SK-N-SH (cell line): Measurements from ENCODE around the gene AMDHD2. TPM values are rescaled to one million over a fixed set of nuclear protein-coding genes. Genes with fewer than 3 reads are reported as not detected.

Source experiments
- CTCF ChIA-PET: fragments of 300-600, 350-600 bp; formaldehyde crosslinking; extraction: SDS; loops from one replicate; lab custom pipeline; 2021; lab: Yijun Ruan, JAX
- POLR2A ChIA-PET: fragments of 350-600 bp; sonication (Branson Sonifier 250); formaldehyde crosslinking; extraction: SDS; loops from one replicate; lab custom pipeline; 2020; ENCODE audit warnings: antibody characterized with exemption, inconsistent platforms; lab: Yijun Ruan, JAX
- DNase-seq: peaks from one replicate; pipeline ENCODE4 v3.0.0; 2012
- H2AFZ ChIP-seq: fragments of 200-600 bp; sonication (generic); 2 replicates; pipeline ENCODE4 v1.8.1; 2016; ENCODE audit warnings: antibody characterized with exemption, mild to moderate bottlenecking, low read depth
- H3F3A ChIP-seq: fragments of 200-600 bp; sonication (generic); replicated peaks from 2 replicates; pipeline ENCODE3; 2016; ENCODE audit warnings: antibody characterized with exemption, mild to moderate bottlenecking; ENCODE audit not compliant: insufficient read depth
- H3K27ac ChIP-seq, 2 experiments: fragments of 200-500 bp in 1 of 2; fragments of 200-600 bp in 1 of 2; sonication (Bioruptor generic) in 1 of 2; sonication (generic), shearing (Covaris generic) in 1 of 2; 2 replicates each; pipeline versions ENCODE4 v1.5.1 to v1.6.1; 2014 to 2016; ENCODE audit warnings: low read depth in 2 of 2, inconsistent platforms in 1 of 2, low read length in 1 of 2, mild to moderate bottlenecking in 1 of 2, mixed read lengths in 1 of 2
- H3K27me3 ChIP-seq: fragments of 200-600 bp; sonication (generic), shearing (Covaris generic); 2 replicates; pipeline ENCODE4 v1.6.1; 2016; ENCODE audit warnings: mixed run types; ENCODE audit not compliant: insufficient read depth
- H3K36me3 ChIP-seq, 2 experiments: fragments of 200-500 bp in 1 of 2; fragments of 200-600 bp in 1 of 2; sonication (Bioruptor generic) in 1 of 2; sonication (generic) in 1 of 2; replicated peaks in 1 of 2; 2 replicates each; pipeline versions ENCODE3 to v1.5.1; 2014 to 2016; ENCODE audit warnings: low read length in 1 of 2, mild to moderate bottlenecking in 1 of 2; ENCODE audit not compliant: insufficient read depth in 2 of 2, control insufficient read depth in 1 of 2
- H3K4me1 ChIP-seq, 2 experiments: fragments of 200-500 bp in 1 of 2; fragments of 200-600 bp in 1 of 2; sonication (Bioruptor generic) in 1 of 2; sonication (generic), shearing (Covaris generic) in 1 of 2; 2 replicates each; pipeline versions ENCODE4 v1.5.1 to v1.6.1; 2014 to 2016; ENCODE audit warnings: low read depth in 1 of 2, low read length in 1 of 2, mixed run types in 1 of 2; ENCODE audit not compliant: insufficient read depth in 2 of 2, control insufficient read depth in 1 of 2
- H3K4me2 ChIP-seq: fragments of 200-600 bp; sonication (generic), shearing (Covaris generic); 2 replicates; pipeline ENCODE4 v1.6.1; 2017; ENCODE audit warnings: mixed run types
- H3K4me3 ChIP-seq, 2 experiments: fragments of 200-500 bp in 1 of 2; fragments of 200-600 bp in 1 of 2; sonication (Bioruptor generic) in 1 of 2; sonication (generic), shearing (Covaris generic) in 1 of 2; 2 replicates each; pipeline versions ENCODE4 v1.5.1 to v1.8.1; 2014 to 2016; ENCODE audit warnings: low read depth in 2 of 2, inconsistent platforms in 1 of 2, low read length in 1 of 2, mild to moderate bottlenecking in 1 of 2, mixed read lengths in 1 of 2, moderate library complexity in 1 of 2
- H3K79me2 ChIP-seq: fragments of 200-600 bp; sonication (generic); 2 replicates; pipeline ENCODE4 v1.8.1; 2017; ENCODE audit warnings: mild to moderate bottlenecking; ENCODE audit not compliant: insufficient read depth
- H3K9ac ChIP-seq: fragments of 200-600 bp; sonication (generic); 2 replicates; pipeline ENCODE4 v1.6.1; 2017; ENCODE audit warnings: mixed run types
- H3K9me2 ChIP-seq: fragments of 200-600 bp; sonication (generic); 2 replicates; pipeline ENCODE4 v1.6.1; 2017; ENCODE audit warnings: mixed run types
- H3K9me3 ChIP-seq: fragments of 200-600 bp; sonication (generic); 2 replicates; pipeline ENCODE4 v1.6.1; 2017; ENCODE audit warnings: mixed run types, mild to moderate bottlenecking, moderate library complexity
- H4K20me1 ChIP-seq: fragments of 200-600 bp; sonication (generic); 2 replicates; pipeline ENCODE4 v1.6.1; 2017; ENCODE audit warnings: mild to moderate bottlenecking, mixed run types; ENCODE audit not compliant: insufficient read depth
- CHD2 ChIP-seq: fragments of 150-350 bp; IDR thresholded peaks from 2 replicates; pipeline ENCODE4 v1.6.1; 2018; ENCODE audit warnings: low read length; ENCODE audit not compliant: partially characterized antibody
- EZH2phosphoT487 ChIP-seq: fragments of 200-600 bp; sonication (generic); IDR thresholded peaks from 2 replicates; pipeline ENCODE4 v1.6.1; 2017; ENCODE audit warnings: low read depth, mixed run types, mild to moderate bottlenecking, antibody characterized with exemption, moderate library complexity, borderline replicate concordance
- FOSL2 ChIP-seq: IDR thresholded peaks from 2 replicates; pipeline ENCODE4 v1.4.0; 2012; ENCODE audit warnings: low read depth, mild to moderate bottlenecking, moderate library complexity, borderline replicate concordance
- FOXJ3 ChIP-seq: sonication (generic); formaldehyde crosslinking; IDR thresholded peaks from 2 replicates; pipeline ENCODE4 v1.5.1; 2020; ENCODE audit warnings: mild to moderate bottlenecking, missing genetic modification reagents
- GABPA ChIP-seq: IDR thresholded peaks from 2 replicates; pipeline ENCODE4 v1.4.0; 2012; ENCODE audit warnings: low read depth, mild to moderate bottlenecking
- MEF2A ChIP-seq: IDR thresholded peaks from 2 replicates; pipeline ENCODE4 v1.4.0; 2012; ENCODE audit warnings: low read depth, borderline replicate concordance
- NFIC ChIP-seq: IDR thresholded peaks from 2 replicates; pipeline ENCODE4 v1.4.0; 2012; ENCODE audit warnings: borderline replicate concordance
- RAD21 ChIP-seq: IDR thresholded peaks from 2 replicates; pipeline ENCODE4 v1.6.1; 2012; ENCODE audit warnings: mild to moderate bottlenecking, low read length
- RCOR1 ChIP-seq: fragments of 150-350 bp; IDR thresholded peaks from 2 replicates; pipeline ENCODE4 v1.6.1; 2017; ENCODE audit warnings: antibody characterized with exemption, low read length
- RXRA ChIP-seq: IDR thresholded peaks from 2 replicates; pipeline ENCODE4 v1.4.0; 2012; ENCODE audit warnings: low read depth, mild to moderate bottlenecking, borderline replicate concordance
- TAF1 ChIP-seq: IDR thresholded peaks from 2 replicates; pipeline ENCODE4 v1.6.1; 2012; ENCODE audit warnings: low read depth, mild to moderate bottlenecking, low read length, moderate library complexity, borderline replicate concordance
- WGBS: methylation state at CpG from one replicate; pipeline ENCODE4 v1.1.6; 2017; ENCODE audit warnings: low lambda C conversion rate; 5-methylcytosine and 5-hydroxymethylcytosine counted together
- polyA plus RNA-seq, 3 experiments: library from polyadenylated mRNA; depleted of rRNA; stranded (reverse); fragments of >200 nt; gene quantifications; 2 replicates each; pipeline ENCODE4 v1.2.3, GENCODE V29; 2012
- TF ChIP-seq, protein P1 (sequence below): fragments of 150-350 bp; IDR thresholded peaks from 2 replicates; pipeline ENCODE4 v1.6.1; 2016; ENCODE audit warnings: mild to moderate bottlenecking, low read depth, low read length
- TF ChIP-seq, protein P2 (sequence below): fragments of 150-350 bp; IDR thresholded peaks from 2 replicates; pipeline ENCODE4 v1.6.1; 2017; ENCODE audit warnings: antibody characterized with exemption, low read length, low read depth, borderline replicate concordance
- TF ChIP-seq, protein P3 (sequence below): fragments of 200-600 bp; sonication (generic); IDR thresholded peaks from 2 replicates; pipeline ENCODE4 v1.6.1; 2017; ENCODE audit warnings: antibody characterized with exemption, mild to moderate bottlenecking, moderate library complexity
- TF ChIP-seq, protein P4 (sequence below): IDR thresholded peaks from 2 replicates; pipeline ENCODE4; 2012

The AMDHD2 gene
- polyA plus RNA-seq, 1 of the 3 experiments (the other 2 are of a cell fraction): 38.1 TPM

DNA sequence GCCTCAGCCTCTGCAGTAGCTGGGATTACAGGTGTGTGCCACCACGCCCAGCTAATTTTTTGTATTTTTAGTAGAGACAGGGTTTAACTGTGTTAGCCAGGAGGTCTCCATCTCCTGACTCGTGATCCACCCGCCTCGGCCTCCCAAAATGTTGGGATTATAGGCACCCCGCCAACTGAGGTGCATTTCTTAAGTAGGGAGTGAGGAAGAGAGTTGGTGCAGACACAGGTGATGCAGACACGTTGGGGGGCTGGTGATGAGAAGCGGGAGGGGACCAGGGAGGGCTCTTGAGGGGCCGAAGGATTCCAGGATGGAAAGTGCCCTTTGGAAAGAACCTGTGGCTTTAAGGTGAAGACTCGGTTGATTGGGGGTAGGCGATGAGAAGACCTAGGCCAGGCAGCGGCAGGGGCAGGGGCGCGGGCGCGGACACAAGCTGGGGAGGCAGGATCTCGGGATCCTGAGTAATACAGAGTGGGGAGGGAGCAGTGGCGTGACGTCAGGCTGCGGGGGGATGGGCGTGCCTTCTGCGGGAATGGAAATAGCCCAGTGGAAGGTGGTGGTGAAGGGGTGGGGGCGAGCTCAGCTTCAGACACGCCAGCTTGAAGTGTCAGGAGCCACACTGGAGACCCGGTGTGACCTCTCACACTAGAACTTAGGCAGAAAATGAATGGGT lies 8.9 kb upstream of the AMDHD2 start:
- Histone ChIP-seq H2AFZ (no peak overlapping the region), H3K4me1 (peaks cover 6 to 19% of the 10 kb centered on the region in 2 experiments; a peak in 3 of 4 replicates), H3K4me2 (no peak overlapping the region), H3K79me2 (peaks cover 25% of the 10 kb centered on the region), H3K36me3 (no peaks in the 10 kb centered on the region), H3K9me2 (no peaks in the 10 kb centered on the region), H3F3A (no peaks in the 10 kb centered on the region), H3K9me3 (no peaks in the 10 kb centered on the region), H3K27ac (no peak overlapping the region), H3K27me3 (no peaks in the 10 kb centered on the region), H3K4me3 (no peak overlapping the region), H4K20me1 (peaks cover 19% of the 10 kb centered on the region), H3K9ac (no peak overlapping the region)
- no peak for DNase-seq
- ChIA-PET POLR2A (no interaction called here), CTCF (interaction anchor here (1.1 to 6.6 kb wide), 3 partner anchors 10 to 82 kb away, joined by 7 to 41 read pairs (median 8); partner anchors contain the start of genes CCNF and TBC1D24)
- WGBS: 91% methylated on average over 24 of the region's 24 CpGs
- TF ChIP-seq RAD21 (no peak), TAF1 (no peak), EZH2phosphoT487 (no peak), MEF2A (no peak), FOSL2 (no peak), RCOR1 (no peak), RXRA (no peak), NFIC (no peak), CHD2 (no peak), GABPA (no peak), FOXJ3 (no peak)
- TF ChIP-seq, protein P1, sequence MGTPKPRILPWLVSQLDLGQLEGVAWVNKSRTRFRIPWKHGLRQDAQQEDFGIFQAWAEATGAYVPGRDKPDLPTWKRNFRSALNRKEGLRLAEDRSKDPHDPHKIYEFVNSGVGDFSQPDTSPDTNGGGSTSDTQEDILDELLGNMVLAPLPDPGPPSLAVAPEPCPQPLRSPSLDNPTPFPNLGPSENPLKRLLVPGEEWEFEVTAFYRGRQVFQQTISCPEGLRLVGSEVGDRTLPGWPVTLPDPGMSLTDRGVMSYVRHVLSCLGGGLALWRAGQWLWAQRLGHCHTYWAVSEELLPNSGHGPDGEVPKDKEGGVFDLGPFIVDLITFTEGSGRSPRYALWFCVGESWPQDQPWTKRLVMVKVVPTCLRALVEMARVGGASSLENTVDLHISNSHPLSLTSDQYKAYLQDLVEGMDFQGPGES: no peak
- TF ChIP-seq, protein P2, sequence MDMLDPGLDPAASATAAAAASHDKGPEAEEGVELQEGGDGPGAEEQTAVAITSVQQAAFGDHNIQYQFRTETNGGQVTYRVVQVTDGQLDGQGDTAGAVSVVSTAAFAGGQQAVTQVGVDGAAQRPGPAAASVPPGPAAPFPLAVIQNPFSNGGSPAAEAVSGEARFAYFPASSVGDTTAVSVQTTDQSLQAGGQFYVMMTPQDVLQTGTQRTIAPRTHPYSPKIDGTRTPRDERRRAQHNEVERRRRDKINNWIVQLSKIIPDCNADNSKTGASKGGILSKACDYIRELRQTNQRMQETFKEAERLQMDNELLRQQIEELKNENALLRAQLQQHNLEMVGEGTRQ: no peak
- TF ChIP-seq, protein P3, sequence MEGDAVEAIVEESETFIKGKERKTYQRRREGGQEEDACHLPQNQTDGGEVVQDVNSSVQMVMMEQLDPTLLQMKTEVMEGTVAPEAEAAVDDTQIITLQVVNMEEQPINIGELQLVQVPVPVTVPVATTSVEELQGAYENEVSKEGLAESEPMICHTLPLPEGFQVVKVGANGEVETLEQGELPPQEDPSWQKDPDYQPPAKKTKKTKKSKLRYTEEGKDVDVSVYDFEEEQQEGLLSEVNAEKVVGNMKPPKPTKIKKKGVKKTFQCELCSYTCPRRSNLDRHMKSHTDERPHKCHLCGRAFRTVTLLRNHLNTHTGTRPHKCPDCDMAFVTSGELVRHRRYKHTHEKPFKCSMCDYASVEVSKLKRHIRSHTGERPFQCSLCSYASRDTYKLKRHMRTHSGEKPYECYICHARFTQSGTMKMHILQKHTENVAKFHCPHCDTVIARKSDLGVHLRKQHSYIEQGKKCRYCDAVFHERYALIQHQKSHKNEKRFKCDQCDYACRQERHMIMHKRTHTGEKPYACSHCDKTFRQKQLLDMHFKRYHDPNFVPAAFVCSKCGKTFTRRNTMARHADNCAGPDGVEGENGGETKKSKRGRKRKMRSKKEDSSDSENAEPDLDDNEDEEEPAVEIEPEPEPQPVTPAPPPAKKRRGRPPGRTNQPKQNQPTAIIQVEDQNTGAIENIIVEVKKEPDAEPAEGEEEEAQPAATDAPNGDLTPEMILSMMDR: no peak
- TF ChIP-seq, protein P4, sequence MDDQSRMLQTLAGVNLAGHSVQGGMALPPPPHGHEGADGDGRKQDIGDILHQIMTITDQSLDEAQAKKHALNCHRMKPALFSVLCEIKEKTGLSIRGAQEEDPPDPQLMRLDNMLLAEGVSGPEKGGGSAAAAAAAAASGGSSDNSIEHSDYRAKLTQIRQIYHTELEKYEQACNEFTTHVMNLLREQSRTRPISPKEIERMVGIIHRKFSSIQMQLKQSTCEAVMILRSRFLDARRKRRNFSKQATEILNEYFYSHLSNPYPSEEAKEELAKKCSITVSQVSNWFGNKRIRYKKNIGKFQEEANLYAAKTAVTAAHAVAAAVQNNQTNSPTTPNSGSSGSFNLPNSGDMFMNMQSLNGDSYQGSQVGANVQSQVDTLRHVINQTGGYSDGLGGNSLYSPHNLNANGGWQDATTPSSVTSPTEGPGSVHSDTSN: no peak
